Endothelial cell of umbilical vein (primary cell): ENCODE results near the gene SCN5A. TPM values are rescaled to one million over a fixed set of nuclear protein-coding genes. Genes with fewer than 3 reads are reported as not detected.

Experiments used
- BruUV-seq: library from RNA; stranded (reverse); fragments of 400-500 nt; replicated peaks from 2 replicates; lab custom pipeline; 2021; lab: Mats Ljungman, UMichigan
- CTCF ChIA-PET: fragments of 300-600, 350-600 bp; sonication (Branson Sonifier 250); formaldehyde crosslinking; loops from one replicate; lab custom pipeline; 2021; ENCODE audit warnings: antibody characterized with exemption, inconsistent platforms; lab: Charles Lee
- POLR2A ChIA-PET: fragments of 300-600, 350-600 bp; sonication (Branson Sonifier 250); formaldehyde crosslinking; loops from one replicate; lab custom pipeline; 2021; ENCODE audit warnings: antibody characterized with exemption, inconsistent platforms; lab: Charles Lee
- DNase-seq: peaks from one replicate; pipeline ENCODE4 v3.0.0-alpha.2; 2011; ENCODE audit warnings: low read depth, low spot score
- FAIRE-seq: peaks from 2 replicates; lab custom pipeline; 2011; peaks lifted over from hg19 to GRCh38; lab: Jason Lieb, UNC
- H2AFZ ChIP-seq: 2 replicates; pipeline ENCODE4 v1.6.0; 2012; ENCODE audit warnings: low read depth, low read length, control low read depth, inconsistent platforms
- H3K27ac ChIP-seq: 2 replicates; pipeline ENCODE4 v1.5.1; 2011; ENCODE audit warnings: low read depth, mild to moderate bottlenecking, control low read depth, low read length, moderate library complexity; ENCODE audit not compliant: insufficient read depth
- H3K27me3 ChIP-seq, 2 experiments: 2 replicates each; pipeline versions ENCODE4 v1.6.0 to v1.6.1; 2011; ENCODE audit warnings: low read length in 2 of 2, mixed read lengths in 1 of 2; ENCODE audit not compliant: control insufficient read depth in 2 of 2, insufficient read depth in 2 of 2
- H3K36me3 ChIP-seq, 2 experiments: 2 replicates in 1 of 2; 3 replicates in 1 of 2; pipeline ENCODE4 v1.5.1; 2011; ENCODE audit warnings: low read length in 2 of 2, mild to moderate bottlenecking in 1 of 2, moderate library complexity in 1 of 2; ENCODE audit not compliant: control insufficient read depth in 2 of 2, insufficient read depth in 2 of 2; ENCODE audit errors: extremely low read depth in 1 of 2
- H3K4me1 ChIP-seq: 3 replicates; pipeline ENCODE4 v1.5.1; 2011; ENCODE audit warnings: mild to moderate bottlenecking, low read length; ENCODE audit not compliant: control insufficient read depth, insufficient read depth; ENCODE audit errors: extremely low read depth
- H3K4me2 ChIP-seq: 2 replicates; pipeline ENCODE4 v1.6.1; 2011; ENCODE audit warnings: low read length, control low read depth, mixed read lengths; ENCODE audit not compliant: insufficient read depth
- H3K4me3 ChIP-seq, 3 experiments: fragments of 200-600 bp in 1 of 3; sonication (generic), shearing (Covaris generic) in 1 of 3; replicated peaks in 1 of 3; 2 replicates each; pipeline ENCODE4 v1.5.1; 2011 to 2016; ENCODE audit warnings: control low read depth in 3 of 3, low read length in 3 of 3, mild to moderate bottlenecking in 2 of 3, inconsistent platforms in 1 of 3, low read depth in 1 of 3, moderate library complexity in 1 of 3; ENCODE audit not compliant: insufficient read depth in 1 of 3
- H3K79me2 ChIP-seq: 2 replicates; pipeline ENCODE4 v1.6.0; 2012; ENCODE audit warnings: low read length, inconsistent platforms; ENCODE audit not compliant: control insufficient read depth, insufficient read depth
- H3K9ac ChIP-seq: replicated peaks from 2 replicates; pipeline ENCODE3; 2011; ENCODE audit warnings: low read length, control low read depth; ENCODE audit not compliant: insufficient read depth; ENCODE audit errors: extremely low read depth
- H3K9me1 ChIP-seq: replicated peaks from 3 replicates; pipeline ENCODE4 v1.6.0; 2011; ENCODE audit warnings: mild to moderate bottlenecking, low read length; ENCODE audit not compliant: control insufficient read depth, insufficient read depth; ENCODE audit errors: extremely low read depth
- H3K9me3 ChIP-seq: replicated peaks from 2 replicates; pipeline ENCODE4 v1.5.1; 2012; ENCODE audit warnings: low read length, inconsistent platforms; ENCODE audit not compliant: control insufficient read depth, insufficient read depth
- H4K20me1 ChIP-seq: replicated peaks from 2 replicates; pipeline ENCODE3; 2011; ENCODE audit warnings: mild to moderate bottlenecking, low read length; ENCODE audit not compliant: control insufficient read depth, insufficient read depth; ENCODE audit errors: extremely low read depth
- EZH2 ChIP-seq: IDR thresholded peaks from 2 replicates; pipeline ENCODE4 v1.6.1; 2012; ENCODE audit warnings: borderline replicate concordance, low read depth, mild to moderate bottlenecking, moderate library complexity, low read length, inconsistent platforms; ENCODE audit not compliant: severe bottlenecking
- FOS ChIP-seq: IDR thresholded peaks from 2 replicates; pipeline ENCODE4 v1.6.1; 2011; ENCODE audit warnings: mild to moderate bottlenecking, low read length, moderate library complexity, borderline replicate concordance; ENCODE audit not compliant: insufficient read depth
- GATA2 ChIP-seq: IDR thresholded peaks from 2 replicates; pipeline ENCODE4 v1.7.0; 2011; ENCODE audit warnings: low read depth, mild to moderate bottlenecking, moderate library complexity, mixed read lengths, low read length; ENCODE audit not compliant: insufficient read length, insufficient read depth
- JUN ChIP-seq: IDR thresholded peaks from 2 replicates; pipeline ENCODE4 v1.6.1; 2011; ENCODE audit warnings: borderline replicate concordance, low read depth; ENCODE audit not compliant: insufficient read length, insufficient read depth
- MYC ChIP-seq: IDR thresholded peaks from one replicate; pipeline ENCODE4 v1.6.1; 2011; ENCODE audit warnings: mild to moderate bottlenecking, low read depth, low read length
- POLR2A ChIP-seq: IDR thresholded peaks from 2 replicates; pipeline ENCODE4 v1.6.1; 2012; ENCODE audit warnings: low read depth, mild to moderate bottlenecking, control low read depth, low read length
- POLR2AphosphoS5 ChIP-seq: IDR thresholded peaks from 2 replicates; pipeline ENCODE4 v1.6.1; 2012; ENCODE audit warnings: low read depth, mild to moderate bottlenecking, control low read depth, low read length, moderate library complexity; ENCODE audit not compliant: insufficient read depth
- dilution Hi-C: fragments of 300-500 bp; cut with MboI; formaldehyde crosslinking; loops from one replicate; pipeline ENCODE4 v1.15.0; 2019; ENCODE audit warnings: low sequenced_read_pairs; ENCODE audit not compliant: extremely low pct_ligation_motif_present
- intact Hi-C: fragments of 100-400 bp; cut with micrococcal nuclease; formaldehyde crosslinking; loops from one replicate; pipeline ENCODE4 v1.10.0; 2022
- polyA plus RNA-seq, 4 experiments: library from polyadenylated mRNA; depleted of rRNA in 3 of 4; stranded (reverse) in 3 of 4; unstranded in 1 of 4; fragments of >200 nt; gene quantifications; 2 replicates each; pipeline versions ENCODE4 v1.2.1 to v1.2.3, GENCODE V29; 2011 to 2012; ENCODE audit warnings: missing spikeins in 1 of 4
- total RNA-seq: library from RNA; stranded (reverse); gene quantifications from 2 replicates; pipeline ENCODE4 v1.2.3, GENCODE V29; 2021
- TF ChIP-seq, protein P1 (sequence below), 2 donors: IDR thresholded peaks; 1 replicate in 1 of 2; 2 replicates in 1 of 2; pipeline ENCODE4 v1.5.1; 2011; ENCODE audit warnings: low read length in 2 of 2, mild to moderate bottlenecking in 2 of 2, moderate library complexity in 2 of 2, control low read depth in 1 of 2, inconsistent platforms in 1 of 2, low read depth in 1 of 2; ENCODE audit not compliant: insufficient read depth in 1 of 2; ENCODE audit errors: extremely low read depth in 1 of 2
- TF ChIP-seq, protein P2 (sequence below): IDR thresholded peaks from 2 replicates; pipeline ENCODE4 v1.6.1; 2011; ENCODE audit not compliant: insufficient read depth, insufficient read length

SCN5A gene
- total and polyA plus RNA-seq, 2 donors (not counting 3 experiments of a cell fraction or from before 2014, with no cell fraction given), result 2.7 to 20.0 TPM

DNA sequence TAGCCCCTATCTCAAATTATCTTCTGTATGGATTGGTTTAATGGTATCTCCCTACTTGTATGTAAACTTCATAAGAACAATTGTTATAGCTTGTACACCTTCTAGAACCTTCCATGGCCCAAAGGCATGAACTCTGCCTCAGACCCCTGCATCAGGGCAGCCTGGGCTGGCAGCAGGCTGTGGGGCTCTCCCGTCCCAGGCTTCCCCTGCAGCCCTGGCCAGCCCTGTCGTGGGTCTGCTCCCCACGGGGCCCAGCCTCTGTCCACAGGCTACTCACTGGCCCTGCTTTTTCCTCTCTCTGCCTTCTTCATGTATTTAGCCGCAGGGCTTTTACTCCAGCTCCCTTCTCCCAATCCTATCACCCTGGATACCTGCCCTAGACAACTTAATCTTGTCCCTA, 4.4 kb downstream of the SCN5A start:
- Histone ChIP-seq H3K9ac (no peak overlapping the region), H3K4me1 (peaks cover 9% of the 10 kb centered on the region), H3K79me2 (peaks cover 3% of the 10 kb centered on the region), H2AFZ (no peak overlapping the region), H3K9me1 (no peaks in the 10 kb centered on the region), H3K27me3 (no peaks in the 10 kb centered on the region), H3K4me3 (no peak overlapping the region), H3K36me3 (no peaks in the 10 kb centered on the region), H3K27ac (no peak overlapping the region), H4K20me1 (no peaks in the 10 kb centered on the region), H3K9me3 (no peaks in the 10 kb centered on the region), H3K4me2 (no peak overlapping the region)
- dilution Hi-C loops, result no loop called here
- intact Hi-C loops, result no loop called here
- no peak for DNase-seq
- FAIRE-seq, result no peak
- no TSS peak for BruUV-seq
- CTCF ChIA-PET, result interaction anchor here (1.2 to 4.8 kb wide), 6 partner anchors 10 to 198 kb away, joined by 3 to 62 read pairs (median 20); partner anchors contain the start of gene EXOG
- TF ChIP-seq POLR2AphosphoS5 (no peak), MYC (no peak), EZH2 (no peak), FOS (no peak), POLR2A (no peak), JUN (no peak), GATA2 (no peak)
- TF ChIP-seq, protein P1, sequence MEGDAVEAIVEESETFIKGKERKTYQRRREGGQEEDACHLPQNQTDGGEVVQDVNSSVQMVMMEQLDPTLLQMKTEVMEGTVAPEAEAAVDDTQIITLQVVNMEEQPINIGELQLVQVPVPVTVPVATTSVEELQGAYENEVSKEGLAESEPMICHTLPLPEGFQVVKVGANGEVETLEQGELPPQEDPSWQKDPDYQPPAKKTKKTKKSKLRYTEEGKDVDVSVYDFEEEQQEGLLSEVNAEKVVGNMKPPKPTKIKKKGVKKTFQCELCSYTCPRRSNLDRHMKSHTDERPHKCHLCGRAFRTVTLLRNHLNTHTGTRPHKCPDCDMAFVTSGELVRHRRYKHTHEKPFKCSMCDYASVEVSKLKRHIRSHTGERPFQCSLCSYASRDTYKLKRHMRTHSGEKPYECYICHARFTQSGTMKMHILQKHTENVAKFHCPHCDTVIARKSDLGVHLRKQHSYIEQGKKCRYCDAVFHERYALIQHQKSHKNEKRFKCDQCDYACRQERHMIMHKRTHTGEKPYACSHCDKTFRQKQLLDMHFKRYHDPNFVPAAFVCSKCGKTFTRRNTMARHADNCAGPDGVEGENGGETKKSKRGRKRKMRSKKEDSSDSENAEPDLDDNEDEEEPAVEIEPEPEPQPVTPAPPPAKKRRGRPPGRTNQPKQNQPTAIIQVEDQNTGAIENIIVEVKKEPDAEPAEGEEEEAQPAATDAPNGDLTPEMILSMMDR (IDR thresholded peaks at IDR 0.05; ENCODE audit: extremely low read depth in 1 of 2, insufficient read depth in 1 of 2, low read depth in 1 of 2, low read length in 2 of 2), result no peak
- TF ChIP-seq, protein P2, sequence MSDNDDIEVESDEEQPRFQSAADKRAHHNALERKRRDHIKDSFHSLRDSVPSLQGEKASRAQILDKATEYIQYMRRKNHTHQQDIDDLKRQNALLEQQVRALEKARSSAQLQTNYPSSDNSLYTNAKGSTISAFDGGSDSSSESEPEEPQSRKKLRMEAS, result no peak
- POLR2A ChIA-PET, result no interaction called here
